BLaER1 treated with 17β-estradiol and CSF1 and Interleukin-3, amounts not matched to agents 10 nM and 100 nM (cell line): Measurements from ENCODE around the gene KRTAP4-9.
"Not testable (repeated sequence)": the region's sequence is repeated elsewhere in the genome, so short reads cannot be mapped to it uniquely, and the experiment has no call there.

ENCODE experiments used
- H3K27ac ChIP-seq, 11 experiments: shearing (Covaris generic); formaldehyde crosslinking; 2 replicates each; pipeline ENCODE4 v1.8.1; 2022
- H3K27me3 ChIP-seq, 11 experiments: shearing (Covaris generic); formaldehyde crosslinking; 2 replicates each; pipeline ENCODE4 v1.8.1; 2022
- H3K36me3 ChIP-seq, 11 experiments: shearing (Covaris generic); formaldehyde crosslinking; 2 replicates each; pipeline ENCODE4 v1.8.1; 2022
- H3K4me1 ChIP-seq, 10 experiments: shearing (Covaris generic); formaldehyde crosslinking; 2 replicates each; pipeline ENCODE4 v1.8.1; 2022
- H3K4me2 ChIP-seq, 11 experiments: shearing (Covaris generic); formaldehyde crosslinking; 2 replicates each; pipeline ENCODE4 v1.8.1; 2022
- H3K4me3 ChIP-seq, 10 experiments: shearing (Covaris generic); formaldehyde crosslinking; 2 replicates each; pipeline ENCODE4 v1.8.1; 2022
- H3K9ac ChIP-seq, 11 experiments: shearing (Covaris generic); formaldehyde crosslinking; 2 replicates each; pipeline ENCODE4 v1.8.1; 2022
- H3K9me3 ChIP-seq, 11 experiments: shearing (Covaris generic); formaldehyde crosslinking; replicated peaks in 1 of 11; 2 replicates each; pipeline ENCODE4 v1.8.1; 2022
- H4K20me1 ChIP-seq, 11 experiments: shearing (Covaris generic); formaldehyde crosslinking; 2 replicates each; pipeline ENCODE4 v1.8.1; 2022
- Cebpa-rat ChIP-seq, 11 experiments: shearing (Covaris generic); IDR thresholded peaks; 2 replicates each; pipeline ENCODE4 v1.8.1; 2022

Gene KRTAP4-9

GRCh38 chr17:41096055-41096454 is 9.1 kb upstream of the KRTAP4-9 start:
- no peaks in the 10 kb centered on the region for H3K36me3 ChIP-seq
- TF ChIP-seq Cebpa-rat (IDR thresholded peaks at IDR 0.05), result no peak
- no peak overlapping the region for H3K9ac ChIP-seq

GRCh38 chr17:41098042-41098441 is 7.1 kb upstream of the KRTAP4-9 start, which contains the start of gene KRTAP4-8:
TSS of gene KRTAP4-8 (minus strand) at chr17:41098142. CDS start at chr17:41098084, 58 bp downstream.
- no peaks in the 10 kb centered on the region for H3K36me3 ChIP-seq
- no peaks in the 10 kb centered on the region for H4K20me1 ChIP-seq
- H3K9ac ChIP-seq, result no peak within 1 kb of the TSS
- no peak within 1 kb of the TSS for H3K4me2 ChIP-seq
- no peak for TF ChIP-seq Cebpa-rat (IDR thresholded peaks at IDR 0.05)
- H3K4me3 ChIP-seq, result no peak within 1 kb of the TSS
- peaks cover 9 to 11% (median 11%) of the 10 kb centered on the region in 10 experiments for H3K4me1 ChIP-seq
- no peak within 1 kb of the TSS for H3K27ac ChIP-seq
- peaks cover 13 to 17% (median 14%) of the 10 kb centered on the region in 11 experiments for H3K9me3 ChIP-seq
- H3K27me3 ChIP-seq, result no peaks in the 10 kb centered on the region

More at GRCh38 chr17:41096055-41096454, 9.1 kb upstream of the KRTAP4-9 start:
- H3K9me3 ChIP-seq, result peaks cover 19 to 35% (median 29%) of the 10 kb centered on the region in 11 experiments
- H3K4me2 ChIP-seq, result no peak overlapping the region
- no peaks in the 10 kb centered on the region for H3K27me3 ChIP-seq
- H3K4me3 ChIP-seq, result no peak overlapping the region
- H3K27ac ChIP-seq, result no peak overlapping the region
- no peaks in the 10 kb centered on the region for H4K20me1 ChIP-seq
- H3K4me1 ChIP-seq, result peaks cover 9 to 11% (median 11%) of the 10 kb centered on the region in 10 experiments

DNA sequence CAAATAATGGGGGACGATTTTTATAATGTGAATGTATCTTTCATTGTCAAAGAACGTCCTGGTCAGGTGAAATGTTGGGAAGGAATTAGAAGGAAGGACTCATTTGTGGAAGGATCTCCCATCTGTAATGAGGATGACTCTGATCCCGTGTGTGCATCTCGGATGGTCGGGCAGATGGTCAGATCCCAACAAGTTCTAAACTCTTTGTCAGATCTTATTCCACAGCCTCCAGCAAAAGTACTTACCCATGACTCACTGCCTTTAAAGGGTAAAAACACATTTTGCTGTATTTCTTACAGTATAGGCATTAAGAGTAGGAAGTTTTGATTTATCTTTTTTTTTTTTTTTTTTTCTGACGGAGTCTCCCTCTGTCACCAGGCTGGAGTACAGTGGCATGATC is 6.7 kb upstream of the KRTAP4-9 start:
- H3K27ac ChIP-seq, result no peak overlapping the region
- H3K9ac ChIP-seq, result no peak overlapping the region
- no peak overlapping the region for H3K4me2 ChIP-seq
- no peaks in the 10 kb centered on the region for H3K36me3 ChIP-seq
- H3K27me3 ChIP-seq, result no peaks in the 10 kb centered on the region
- H4K20me1 ChIP-seq, result no peaks in the 10 kb centered on the region
- no peak overlapping the region for H3K4me3 ChIP-seq
- peaks cover 8 to 13% (median 10%) of the 10 kb centered on the region in 11 experiments for H3K9me3 ChIP-seq
- no peak for TF ChIP-seq Cebpa-rat (IDR thresholded peaks at IDR 0.05)
- H3K4me1 ChIP-seq, result peaks cover 9 to 11% (median 11%) of the 10 kb centered on the region in 10 experiments

DNA sequence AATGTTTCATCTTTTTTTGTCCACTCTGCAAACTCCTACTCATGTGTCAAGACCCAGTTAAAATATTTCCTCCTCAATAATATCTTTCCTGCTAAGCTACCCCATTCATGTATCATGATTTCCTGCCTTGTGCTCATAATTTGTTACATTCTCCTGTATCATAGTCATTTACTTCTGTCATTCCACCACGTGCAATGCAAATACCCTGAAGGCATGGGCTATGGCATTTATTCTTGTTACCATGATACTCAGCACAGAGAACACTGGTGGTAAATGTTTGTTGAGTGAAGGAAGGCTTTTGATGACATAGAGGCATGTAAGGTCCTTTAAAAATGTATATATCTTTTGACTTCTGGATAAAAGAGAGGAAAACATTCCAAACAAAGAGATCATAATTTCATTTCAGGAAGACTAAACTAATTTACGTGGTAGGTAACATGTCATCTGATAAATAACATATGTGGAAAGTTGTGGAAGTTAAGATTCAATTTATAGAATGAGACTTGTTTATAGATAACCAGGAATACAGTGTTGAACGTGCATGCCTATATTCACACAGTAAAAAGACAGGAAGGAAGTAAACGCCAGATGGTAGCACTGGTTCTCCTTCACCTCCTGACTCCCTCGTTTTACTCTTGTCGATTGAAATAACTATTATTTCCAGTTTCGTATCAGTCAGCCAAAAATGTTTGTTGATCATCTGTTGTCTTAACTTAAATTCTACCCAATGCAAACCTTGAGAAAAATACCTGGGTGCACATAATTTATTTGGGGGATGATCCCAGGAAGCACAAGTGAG is 5.3 kb upstream of the KRTAP4-9 start:
- H3K4me3 ChIP-seq, H4K20me1 ChIP-seq, H3K36me3 ChIP-seq, H3K9ac ChIP-seq, H3K27ac ChIP-seq, H3K27me3 ChIP-seq, H3K9me3 ChIP-seq: not testable (repeated sequence)
- Histone ChIP-seq H3K4me1 (peaks cover 9 to 11% (median 11%) of the 10 kb centered on the region in 10 experiments), H3K4me2 (peak overlapping the region in 10 of 11 experiments; percentile 34 to 72 (median 45); a peak in 17 of 22 replicates)

DNA sequence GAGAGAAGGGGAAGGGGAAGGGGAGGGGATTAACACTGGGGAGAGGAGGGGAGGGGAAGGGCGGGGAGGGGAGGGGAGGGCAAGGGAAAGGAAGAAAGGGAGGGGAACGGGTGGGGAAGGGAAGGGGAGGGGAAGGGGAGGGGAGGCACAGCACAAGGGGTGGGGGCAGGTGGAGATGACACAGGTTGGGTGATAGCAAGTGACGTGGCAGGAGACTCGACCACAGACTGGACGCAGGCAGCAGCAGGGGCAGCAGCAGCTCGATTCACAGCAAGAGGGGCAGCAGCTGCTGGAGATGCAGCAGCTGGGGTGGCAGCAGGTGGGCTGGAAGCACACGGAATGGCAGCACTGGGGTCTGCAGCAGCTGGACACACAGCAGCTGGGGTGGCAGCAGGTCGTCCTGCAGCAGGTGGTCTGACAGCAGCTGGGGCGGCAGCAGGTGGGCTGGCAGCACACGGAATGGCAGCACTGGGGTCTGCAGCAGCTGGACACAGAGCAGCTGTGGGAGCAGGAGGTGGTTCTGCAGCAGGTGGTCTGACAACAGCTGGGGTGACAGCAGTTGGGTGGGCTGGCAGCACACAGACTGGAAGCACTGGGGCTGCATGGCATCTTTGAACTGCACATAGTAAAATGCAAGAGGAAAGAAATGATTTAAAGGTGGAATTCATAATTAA is 3.5 kb upstream of the KRTAP4-9 start, which contains the start of gene KRTAP4-16:
Gene KRTAP4-16, minus strand, starts transcription at position 624 of the 674 bp plus-strand sequence. Its CDS starts 0 bp downstream, at position 624.
- Histone ChIP-seq H3K4me1 (peaks cover 9 to 11% (median 11%) of the 10 kb centered on the region in 10 experiments), H3K9me3 (no peaks in the 10 kb centered on the region; a peak in 2 of 22 replicates), H3K4me3 (no peak within 1 kb of the TSS), H4K20me1 (no peaks in the 10 kb centered on the region), H3K9ac (no peak within 1 kb of the TSS), H3K4me2 (no peak within 1 kb of the TSS), H3K27ac (no peak within 1 kb of the TSS), H3K27me3 (no peaks in the 10 kb centered on the region), H3K36me3 (no peaks in the 10 kb centered on the region)
- TF ChIP-seq Cebpa-rat (IDR thresholded peaks at IDR 0.05), result no peak

GRCh38 chr17:41103896-41104295 is 1.3 kb upstream of the KRTAP4-9 start:
- no peak for TF ChIP-seq Cebpa-rat (IDR thresholded peaks at IDR 0.05)
- Histone ChIP-seq H3K27me3 (no peaks in the 10 kb centered on the region), H3K4me1 (peaks cover 19 to 25% (median 23%) of the 10 kb centered on the region in 10 experiments), H3K9me3 (peaks cover 0 to 13% (median 3%) of the 10 kb centered on the region in 11 experiments; a peak in 5 of 22 replicates), H3K27ac (no peak overlapping the region), H3K4me2 (no peak overlapping the region), H3K36me3 (no peaks in the 10 kb centered on the region), H3K4me3 (no peak overlapping the region), H3K9ac (no peak overlapping the region), H4K20me1 (no peaks in the 10 kb centered on the region)

GRCh38 chr17:41104386-41105038 is 677 bp upstream of the KRTAP4-9 start:
- not testable (repeated sequence) for H3K4me2 ChIP-seq, H3K27me3 ChIP-seq, H3K4me3 ChIP-seq, H3K9ac ChIP-seq, H3K36me3 ChIP-seq, H4K20me1 ChIP-seq, H3K27ac ChIP-seq
- Histone ChIP-seq H3K9me3 (peaks cover 0 to 13% (median 3%) of the 10 kb centered on the region in 11 experiments; a peak in 5 of 22 replicates), H3K4me1 (peaks cover 19 to 25% (median 23%) of the 10 kb centered on the region in 10 experiments)

DNA sequence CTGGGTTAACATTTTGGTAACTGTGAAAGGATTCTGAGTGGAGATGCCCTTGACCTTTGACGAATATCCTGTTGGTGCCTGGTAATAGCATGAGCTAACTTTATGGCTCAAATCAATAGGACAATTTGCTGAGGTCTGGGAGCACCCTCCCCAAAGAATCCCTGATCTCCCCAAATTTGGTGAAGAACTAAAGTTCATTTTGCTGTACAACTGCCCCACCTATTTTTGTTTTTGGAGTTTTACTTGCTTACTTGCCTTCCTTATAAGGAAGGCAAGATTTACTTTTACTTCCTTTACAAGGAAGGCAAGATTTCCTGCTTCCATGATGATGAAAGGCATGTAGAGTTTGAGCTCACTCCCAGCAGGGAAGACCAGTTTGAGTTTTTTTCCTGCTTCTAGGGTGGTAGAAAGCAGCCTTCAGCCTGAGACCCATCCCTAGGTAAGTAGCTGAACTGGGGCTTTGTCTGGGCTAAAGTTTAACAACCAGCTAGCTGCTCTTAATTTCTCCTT is 2.8 kb downstream of the KRTAP4-9 start:
- peaks cover 9 to 15% (median 13%) of the 10 kb centered on the region in 10 experiments; a peak in 19 of 20 replicates for H3K4me1 ChIP-seq
- H3K27me3 ChIP-seq, result no peaks in the 10 kb centered on the region
- H3K36me3 ChIP-seq, result peaks cover 0 to 6% (median 0%) of the 10 kb centered on the region in 11 experiments; a peak in 1 of 22 replicates
- peak overlapping the region in 1 of 11 experiments; percentile 21; a peak in 1 of 22 replicates for H3K27ac ChIP-seq
- no peak overlapping the region for H3K9ac ChIP-seq
- peaks cover 21 to 42% (median 32%) of the 10 kb centered on the region in 11 experiments for H3K9me3 ChIP-seq
- TF ChIP-seq Cebpa-rat (IDR thresholded peaks at IDR 0.05), result no peak
- H4K20me1 ChIP-seq, result no peaks in the 10 kb centered on the region
- no peak overlapping the region for H3K4me3 ChIP-seq
- H3K4me2 ChIP-seq, result peak overlapping the region; percentile 3 to 73 (median 49); a peak in 19 of 22 replicates

- H4K20me1 ChIP-seq, H3K27me3 ChIP-seq, H3K4me3 ChIP-seq, H3K9ac ChIP-seq, H3K36me3 ChIP-seq: not testable (repeated sequence)
- H3K4me2 ChIP-seq, result peak overlapping the region in 9 of 11 experiments; percentile 3 to 73 (median 51); a peak in 13 of 22 replicates
- peaks cover 9 to 15% (median 13%) of the 10 kb centered on the region in 10 experiments; a peak in 19 of 20 replicates for H3K4me1 ChIP-seq
- peak overlapping the region in 1 of 11 experiments; percentile 21; a peak in 2 of 22 replicates for H3K27ac ChIP-seq
- peaks cover 29 to 51% (median 41%) of the 10 kb centered on the region in 11 experiments for H3K9me3 ChIP-seq
Observed at GRCh38 chr17:41108728-41109386, 3.7 kb downstream of the KRTAP4-9 start.
